ENCODE measurements around the gene MYO18A.

- TF ChIP-seq, protein P1, sequence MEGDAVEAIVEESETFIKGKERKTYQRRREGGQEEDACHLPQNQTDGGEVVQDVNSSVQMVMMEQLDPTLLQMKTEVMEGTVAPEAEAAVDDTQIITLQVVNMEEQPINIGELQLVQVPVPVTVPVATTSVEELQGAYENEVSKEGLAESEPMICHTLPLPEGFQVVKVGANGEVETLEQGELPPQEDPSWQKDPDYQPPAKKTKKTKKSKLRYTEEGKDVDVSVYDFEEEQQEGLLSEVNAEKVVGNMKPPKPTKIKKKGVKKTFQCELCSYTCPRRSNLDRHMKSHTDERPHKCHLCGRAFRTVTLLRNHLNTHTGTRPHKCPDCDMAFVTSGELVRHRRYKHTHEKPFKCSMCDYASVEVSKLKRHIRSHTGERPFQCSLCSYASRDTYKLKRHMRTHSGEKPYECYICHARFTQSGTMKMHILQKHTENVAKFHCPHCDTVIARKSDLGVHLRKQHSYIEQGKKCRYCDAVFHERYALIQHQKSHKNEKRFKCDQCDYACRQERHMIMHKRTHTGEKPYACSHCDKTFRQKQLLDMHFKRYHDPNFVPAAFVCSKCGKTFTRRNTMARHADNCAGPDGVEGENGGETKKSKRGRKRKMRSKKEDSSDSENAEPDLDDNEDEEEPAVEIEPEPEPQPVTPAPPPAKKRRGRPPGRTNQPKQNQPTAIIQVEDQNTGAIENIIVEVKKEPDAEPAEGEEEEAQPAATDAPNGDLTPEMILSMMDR (IDR thresholded peaks at IDR 0.05) = no peak
- TF ChIP-seq POLR2A (IDR thresholded peaks at IDR 0.05) = no peak
Measured at GRCh38 chr17:29138971-29139691, 41.1 kb downstream of the MYO18A start.

Data from uterus (tissue), 2 donors.